ENCODE results near the gene CARD14.
"Not testable (repeated sequence)": the region's sequence is repeated elsewhere in the genome, so short reads cannot be mapped to it uniquely, and the experiment has no call there.

The CARD14 gene

GRCh38 chr17:80187090-80187489 is 17.3 kb downstream of the CARD14 start:
- no peak for DNase-seq

- no peak for DNase-seq
Measured at GRCh38 chr17:80187515-80187941, 17.7 kb downstream of the CARD14 start.

- DNase-seq = no peak
Measured at GRCh38 chr17:80189611-80190010, 19.8 kb downstream of the CARD14 start.

GRCh38 chr17:80190716-80191115 is 20.9 kb downstream of the CARD14 start:
- DNase-seq = no peak

GRCh38 chr17:80191192-80191591 is 21.4 kb downstream of the CARD14 start:
- no peak for DNase-seq

GRCh38 chr17:80191865-80192661 is 22.2 kb downstream of the CARD14 start:
- DNase-seq = no peak

- no peak for DNase-seq
Measured at GRCh38 chr17:80195141-80195540, 25.3 kb downstream of the CARD14 start.

GRCh38 chr17:80195671-80196529 is 26.1 kb downstream of the CARD14 start:
- DNase-seq = peak; percentile 50

- no peak for DNase-seq
Measured at GRCh38 chr17:80196652-80197051, 26.8 kb downstream of the CARD14 start.

GRCh38 chr17:80198144-80198661 is 28.4 kb downstream of the CARD14 start:
- DNase-seq = no peak

- not testable (repeated sequence) for DNase-seq
Measured at GRCh38 chr17:80199295-80199694, 29.5 kb downstream of the CARD14 start.

- no peak for DNase-seq
Measured at GRCh38 chr17:80201446-80201845, 31.6 kb downstream of the CARD14 start.

- DNase-seq = no peak
Measured at GRCh38 chr17:80202197-80202596, 32.4 kb downstream of the CARD14 start.

GRCh38 chr17:80203471-80203963 is 33.7 kb downstream of the CARD14 start:
- no peak for DNase-seq

- DNase-seq = no peak
Measured at GRCh38 chr17:80204626-80205468, 35.0 kb downstream of the CARD14 start.

GRCh38 chr17:80205811-80206210 is 36.0 kb downstream of the CARD14 start:
- DNase-seq = no peak

- DNase-seq = no peak
Measured at GRCh38 chr17:80208050-80208449, 38.2 kb downstream of the CARD14 start.

GRCh38 chr17:80209765-80210164 is 39.9 kb downstream of the CARD14 start:
- DNase-seq = no peak

GRCh38 chr17:80210348-80211108 is 40.7 kb downstream of the CARD14 start:
- DNase-seq = no peak

- DNase-seq = no peak
Measured at GRCh38 chr17:80212109-80212508, 42.3 kb downstream of the CARD14 start.

- no peak for DNase-seq
Measured at GRCh38 chr17:80212511-80212910, 42.7 kb downstream of the CARD14 start.

Measured in activated CD4-positive, alpha-beta T cell treated with anti-CD3 and anti-CD28 coated beads, Interleukin-10, Interleukin-2, amounts not matched to agents 100 ng/mL and 50 ng/mL, durations not matched to agents 16 hours and 8 hours (primary cell).